ENCODE data around the gene TMEM135.

TMEM135 gene

DNA sequence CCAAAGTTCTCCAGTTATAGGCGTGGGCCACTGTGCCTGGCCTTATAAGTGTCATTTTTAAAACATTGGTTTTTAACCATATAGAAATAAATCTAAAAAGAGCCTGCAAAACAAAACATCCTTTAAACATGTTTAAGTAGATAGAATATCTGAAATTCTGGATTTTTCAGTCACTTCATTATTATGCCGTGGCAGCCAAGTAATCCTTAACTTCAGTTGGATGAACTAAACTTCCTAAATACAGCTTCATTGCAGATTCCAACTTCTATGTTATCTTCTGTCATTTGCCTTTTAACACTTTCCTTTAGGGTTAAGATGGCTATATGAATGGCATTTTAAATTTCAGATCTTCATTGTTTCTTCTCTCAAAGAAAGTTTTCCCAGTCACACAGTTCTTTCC lies 291.4 kb downstream of the TMEM135 start:
- no peak overlapping the region for H3K4me3 ChIP-seq (ENCODE audit: control insufficient read depth, low read depth, low read length)
- TF ChIP-seq, protein P1, sequence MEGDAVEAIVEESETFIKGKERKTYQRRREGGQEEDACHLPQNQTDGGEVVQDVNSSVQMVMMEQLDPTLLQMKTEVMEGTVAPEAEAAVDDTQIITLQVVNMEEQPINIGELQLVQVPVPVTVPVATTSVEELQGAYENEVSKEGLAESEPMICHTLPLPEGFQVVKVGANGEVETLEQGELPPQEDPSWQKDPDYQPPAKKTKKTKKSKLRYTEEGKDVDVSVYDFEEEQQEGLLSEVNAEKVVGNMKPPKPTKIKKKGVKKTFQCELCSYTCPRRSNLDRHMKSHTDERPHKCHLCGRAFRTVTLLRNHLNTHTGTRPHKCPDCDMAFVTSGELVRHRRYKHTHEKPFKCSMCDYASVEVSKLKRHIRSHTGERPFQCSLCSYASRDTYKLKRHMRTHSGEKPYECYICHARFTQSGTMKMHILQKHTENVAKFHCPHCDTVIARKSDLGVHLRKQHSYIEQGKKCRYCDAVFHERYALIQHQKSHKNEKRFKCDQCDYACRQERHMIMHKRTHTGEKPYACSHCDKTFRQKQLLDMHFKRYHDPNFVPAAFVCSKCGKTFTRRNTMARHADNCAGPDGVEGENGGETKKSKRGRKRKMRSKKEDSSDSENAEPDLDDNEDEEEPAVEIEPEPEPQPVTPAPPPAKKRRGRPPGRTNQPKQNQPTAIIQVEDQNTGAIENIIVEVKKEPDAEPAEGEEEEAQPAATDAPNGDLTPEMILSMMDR (conservative IDR thresholded peaks at IDR 0.05; ENCODE audit: control insufficient read depth, insufficient read depth, low read depth, low read length): no peak

DNA sequence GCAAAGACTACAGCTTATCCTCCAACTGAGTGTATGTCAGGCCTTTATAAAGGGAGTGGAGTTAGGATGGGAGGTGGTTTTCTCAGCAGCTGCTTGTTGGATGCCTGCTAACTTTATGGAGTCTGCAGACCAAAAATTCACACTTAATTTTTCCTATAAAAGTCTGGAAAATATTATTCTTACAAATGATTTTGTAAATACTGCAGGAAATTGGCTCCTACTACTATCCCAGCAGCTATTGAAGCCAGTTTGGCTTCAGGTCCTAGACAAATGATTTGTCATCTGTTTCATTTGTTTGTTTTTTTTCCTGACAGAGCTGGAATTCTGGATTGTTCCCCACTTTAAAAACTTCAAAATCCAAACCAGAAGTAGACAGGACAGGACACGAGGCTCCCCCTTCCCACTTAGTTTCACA lies 292.5 kb downstream of the TMEM135 start:
- no peak overlapping the region for H3K4me3 ChIP-seq (ENCODE audit: control insufficient read depth, low read depth, low read length)
- TF ChIP-seq, protein P1 (conservative IDR thresholded peaks at IDR 0.05; ENCODE audit: control insufficient read depth, insufficient read depth, low read depth, low read length): no peak
- no peak for DNase-seq (ENCODE audit: low read depth)

More for the DNA sequence above, 291.4 kb downstream of the TMEM135 start:
- DNase-seq (ENCODE audit: low read depth): no peak

DNA sequence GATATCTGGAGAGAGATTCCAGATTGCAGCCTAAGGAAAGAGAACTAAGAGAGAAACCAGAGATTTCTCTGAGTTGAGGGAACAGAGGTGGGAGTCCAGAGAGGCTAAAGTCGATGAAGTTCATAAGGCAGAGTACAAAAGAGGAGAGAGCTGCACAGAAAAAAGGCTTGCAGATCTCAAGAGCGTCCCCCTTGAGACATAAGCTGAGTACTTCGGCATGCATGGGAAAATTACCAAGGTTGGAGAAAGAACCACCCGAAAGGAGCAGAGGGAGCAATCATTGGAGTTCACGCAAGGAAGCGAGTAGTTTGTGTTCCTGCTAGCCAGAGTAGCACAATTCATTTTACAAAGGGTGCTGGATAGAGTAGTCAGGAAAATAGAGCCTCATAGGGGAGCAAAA lies 293.5 kb downstream of the TMEM135 start:
- DNase-seq (ENCODE audit: low read depth): peak; percentile 11
- TF ChIP-seq, protein P1 (conservative IDR thresholded peaks at IDR 0.05; ENCODE audit: control insufficient read depth, insufficient read depth, low read depth, low read length): no peak
- no peak overlapping the region for H3K4me3 ChIP-seq (ENCODE audit: control insufficient read depth, low read depth, low read length)

DNA sequence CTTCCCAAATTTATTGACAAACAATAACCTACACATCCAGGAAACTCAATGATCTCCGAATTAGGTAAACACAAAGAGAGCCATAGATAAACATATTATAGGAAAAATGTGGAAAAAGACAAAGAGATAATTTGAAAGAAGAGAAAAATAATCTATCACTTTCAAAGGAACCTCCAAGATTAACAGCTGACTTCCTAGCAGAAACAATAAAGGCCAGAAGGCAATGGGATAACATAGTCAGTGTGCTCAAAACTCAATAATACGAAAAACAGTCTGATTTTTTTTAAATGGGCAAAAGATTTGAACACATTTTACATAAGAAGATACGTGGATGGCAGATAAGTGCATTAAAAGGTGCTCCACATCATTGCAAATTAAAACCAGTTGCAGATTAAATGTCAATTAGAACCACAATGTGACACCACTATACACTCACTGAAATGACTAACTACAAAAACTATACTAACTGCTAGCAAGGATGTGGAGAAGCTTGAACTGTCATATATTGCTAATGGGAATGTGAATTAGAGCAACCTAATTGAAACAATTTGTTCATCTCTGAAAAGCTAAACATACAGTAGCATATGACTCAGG lies 300.4 kb downstream of the TMEM135 start:
- TF ChIP-seq, protein P1 (conservative IDR thresholded peaks at IDR 0.05; ENCODE audit: control insufficient read depth, insufficient read depth, low read depth, low read length): no peak
- H3K4me3 ChIP-seq (ENCODE audit: control insufficient read depth, low read depth, low read length): no peak overlapping the region
- peak; percentile 6 for DNase-seq (ENCODE audit: low read depth)

DNA sequence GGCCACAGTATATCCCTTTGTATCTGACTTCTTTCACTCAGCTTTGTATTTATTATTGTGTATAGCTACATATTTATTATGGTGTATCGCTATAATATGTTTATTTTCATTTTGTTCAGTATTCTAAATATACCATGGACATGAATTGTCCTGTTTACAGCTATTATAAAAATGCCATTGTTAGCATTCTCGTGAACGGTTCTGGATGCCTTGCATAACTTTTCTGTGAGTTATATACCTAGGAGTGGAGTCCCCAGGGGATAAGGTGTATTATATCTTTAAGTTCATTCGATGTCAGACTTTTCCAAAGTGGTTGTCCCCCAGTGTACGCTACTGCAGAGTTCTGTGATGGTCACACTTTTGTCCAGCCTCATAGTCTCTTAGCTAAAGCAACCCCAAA lies 301.7 kb downstream of the TMEM135 start:
- H3K4me3 ChIP-seq (ENCODE audit: control insufficient read depth, low read depth, low read length): no peak overlapping the region
- no peak for DNase-seq (ENCODE audit: low read depth)
- TF ChIP-seq, protein P1 (conservative IDR thresholded peaks at IDR 0.05; ENCODE audit: control insufficient read depth, insufficient read depth, low read depth, low read length): no peak

DNA sequence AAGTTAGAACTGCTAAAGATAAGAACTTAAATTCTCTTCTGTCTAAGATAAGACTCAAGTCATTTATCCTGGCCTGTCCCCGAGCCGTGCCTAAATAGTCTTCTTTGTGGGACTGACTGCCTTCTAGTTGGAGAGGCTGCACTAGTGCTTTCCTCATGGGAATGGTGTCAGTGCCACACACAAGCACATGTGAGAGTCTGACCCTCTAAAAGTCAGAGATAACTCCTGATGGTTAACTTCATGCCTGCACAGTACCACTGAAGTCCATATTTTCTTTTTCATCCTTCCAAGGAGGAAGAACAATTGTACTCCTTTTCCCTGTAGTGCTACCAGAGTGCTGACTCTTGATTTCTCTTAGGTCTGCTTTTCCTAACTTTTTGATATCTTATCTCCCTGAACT lies 309.7 kb downstream of the TMEM135 start:
- H3K4me3 ChIP-seq (ENCODE audit: control insufficient read depth, low read depth, low read length): no peak overlapping the region

More for the DNA sequence above, 309.7 kb downstream of the TMEM135 start:
- TF ChIP-seq, protein P1 (conservative IDR thresholded peaks at IDR 0.05; ENCODE audit: control insufficient read depth, insufficient read depth, low read depth, low read length): no peak
- DNase-seq (ENCODE audit: low read depth): no peak

All from fibroblast of mammary gland (primary cell).